CD4-positive, alpha-beta T cell (primary cell): ENCODE data around the gene PROCR. TPM values are rescaled to one million over a fixed set of nuclear protein-coding genes. Genes with fewer than 3 reads are reported as not detected.
A peak's percentile ranks its signal among the peaks of the same experiment; 100 is the strongest.

Experiments
- ATAC-seq: fragments of 200-7000 bp; cut with Tn5 transposase; one replicate; pipeline ENCODE4 v1.10.0; 2022; ENCODE audit warnings: mild to moderate bottlenecking; ENCODE audit not compliant: poor library complexity
- CTCF ChIA-PET: fragments of 350-600 bp; sonication (Branson Sonifier 250); formaldehyde crosslinking; loops from one replicate; lab custom pipeline; 2021; ENCODE audit warnings: antibody characterized with exemption, inconsistent platforms; lab: Charles Lee
- POLR2A ChIA-PET: fragments of 350-600 bp; sonication (Branson Sonifier 250); formaldehyde crosslinking; loops from one replicate; lab custom pipeline; 2021; ENCODE audit warnings: antibody characterized with exemption, inconsistent platforms; lab: Charles Lee
- DNase-seq, 14 experiments: peaks; one replicate each; pipeline ENCODE4 v3.0.0-alpha.2; 2013 to 2020; ENCODE audit warnings: mixed read lengths in 2 of 14
- H3K27ac ChIP-seq, 2 donors: one replicate each; pipeline versions ENCODE4 v1.5.1 to v1.7.0; 2013; ENCODE audit warnings: low read length in 2 of 2, low read depth in 1 of 2, mild to moderate bottlenecking in 1 of 2
- H3K27me3 ChIP-seq, 2 experiments: 1 replicate in 1 of 2; 2 replicates in 1 of 2; pipeline versions ENCODE4 v1.6.1 to v1.7.0; 2013; ENCODE audit warnings: low read length in 2 of 2, control low read depth in 1 of 2, mild to moderate bottlenecking in 1 of 2, moderate library complexity in 1 of 2; ENCODE audit not compliant: insufficient read depth in 2 of 2, control insufficient read depth in 1 of 2
- H3K36me3 ChIP-seq: one replicate; pipeline ENCODE4 v1.6.1; 2013; ENCODE audit warnings: low read length, control low read depth; ENCODE audit not compliant: insufficient read depth
- H3K4me1 ChIP-seq: one replicate; pipeline ENCODE4 v1.6.1; 2013; ENCODE audit warnings: low read length, control low read depth; ENCODE audit not compliant: insufficient read depth
- H3K4me3 ChIP-seq: one replicate; pipeline ENCODE4 v1.5.1; 2013; ENCODE audit warnings: mild to moderate bottlenecking, low read length, moderate library complexity
- H3K9me3 ChIP-seq, 2 experiments: 1 replicate in 1 of 2; 2 replicates in 1 of 2; pipeline versions ENCODE4 v1.6.1 to v1.7.0; 2013; ENCODE audit warnings: low read length in 2 of 2, mild to moderate bottlenecking in 2 of 2, control low read depth in 1 of 2, moderate library complexity in 1 of 2; ENCODE audit not compliant: control insufficient read depth in 1 of 2, insufficient read depth in 1 of 2
- H3K27ac Mint-ChIP-seq: one replicate; pipeline ENCODE4 v1.8.0; 2020; ENCODE audit warnings: mixed read lengths
- H3K27me3 Mint-ChIP-seq: one replicate; pipeline ENCODE4 v1.8.0; 2021; ENCODE audit warnings: mixed read lengths
- H3K36me3 Mint-ChIP-seq: one replicate; pipeline ENCODE4 v1.8.0; 2021; ENCODE audit warnings: low read depth, mixed read lengths
- H3K4me1 Mint-ChIP-seq: one replicate; pipeline ENCODE4 v1.8.0; 2021; ENCODE audit warnings: low read depth, mixed read lengths
- H3K4me3 Mint-ChIP-seq: one replicate; pipeline ENCODE4 v1.8.0; 2020; ENCODE audit warnings: mild to moderate bottlenecking, mixed read lengths
- H3K9me3 Mint-ChIP-seq: one replicate; pipeline ENCODE4 v1.8.0; 2020; ENCODE audit warnings: mixed read lengths
- CTCF ChIP-seq: fragments of 200-600 bp; IDR thresholded peaks from one replicate; pipeline ENCODE4 v1.8.0; 2022; ENCODE audit warnings: antibody characterized with exemption, mild to moderate bottlenecking
- intact Hi-C, 2 experiments: fragments of 100-400 bp; cut with DNase I in 1 of 2; cut with micrococcal nuclease in 1 of 2; formaldehyde crosslinking; loops; one replicate each; pipeline versions ENCODE4 v1.15.1 to v1.9.0; 2023 to 2025; cut with DNase I, micrococcal nuclease
- total RNA-seq, 174 experiments: library from RNA in 2 of 174; stranded (reverse) in 2 of 174; gene quantifications; one replicate each; pipeline ENCODE4 v1.2.3 and lab custom pipeline; 2021 to 2026

Gene PROCR
- total RNA-seq, 2 experiments from 2014 or later: 0.33 to 0.61 TPM

- no peaks in the 10 kb centered on the region for H3K36me3 Mint-ChIP-seq
- ATAC-seq (no peak), DNase-seq (no peak)
- Histone ChIP-seq H3K4me3 (peak overlapping the region; percentile 36), H3K27me3 (no peaks in the 10 kb centered on the region), H3K27ac (no peak overlapping the region), H3K9me3 (no peaks in the 10 kb centered on the region), H3K4me1 (peaks cover 12% of the 10 kb centered on the region), H3K36me3 (no peaks in the 10 kb centered on the region)
- no peaks in the 10 kb centered on the region for H3K27me3 Mint-ChIP-seq
- POLR2A ChIA-PET: no interaction called here
- H3K4me3 Mint-ChIP-seq: no peak overlapping the region
- H3K9me3 Mint-ChIP-seq: no peaks in the 10 kb centered on the region
- TF ChIP-seq CTCF: no peak
- intact Hi-C loops: no loop called here
- H3K4me1 Mint-ChIP-seq: peaks cover 17% of the 10 kb centered on the region
- CTCF ChIA-PET: no interaction called here
- no peak overlapping the region for H3K27ac Mint-ChIP-seq
Measured at GRCh38 chr20:35171438-35171752, 477 bp upstream of the PROCR start.

- Mint-ChIP-seq H3K27ac (no peak overlapping the region), H3K36me3 (no peaks in the 10 kb centered on the region), H3K4me1 (peaks cover 17% of the 10 kb centered on the region), H3K9me3 (no peaks in the 10 kb centered on the region), H3K27me3 (no peaks in the 10 kb centered on the region), H3K4me3 (no peak overlapping the region)
- Histone ChIP-seq H3K27ac (no peak overlapping the region), H3K4me1 (peaks cover 12% of the 10 kb centered on the region), H3K36me3 (no peaks in the 10 kb centered on the region), H3K4me3 (peak overlapping the region; percentile 36), H3K9me3 (no peaks in the 10 kb centered on the region), H3K27me3 (no peaks in the 10 kb centered on the region)
- ChIA-PET CTCF (no interaction called here), POLR2A (no interaction called here)
- intact Hi-C loops: no loop called here
- DNase-seq (no peak), ATAC-seq (no peak)
- no peak for TF ChIP-seq CTCF
Measured at GRCh38 chr20:35172434-35172806, 548 bp downstream of the PROCR start.

DNA sequence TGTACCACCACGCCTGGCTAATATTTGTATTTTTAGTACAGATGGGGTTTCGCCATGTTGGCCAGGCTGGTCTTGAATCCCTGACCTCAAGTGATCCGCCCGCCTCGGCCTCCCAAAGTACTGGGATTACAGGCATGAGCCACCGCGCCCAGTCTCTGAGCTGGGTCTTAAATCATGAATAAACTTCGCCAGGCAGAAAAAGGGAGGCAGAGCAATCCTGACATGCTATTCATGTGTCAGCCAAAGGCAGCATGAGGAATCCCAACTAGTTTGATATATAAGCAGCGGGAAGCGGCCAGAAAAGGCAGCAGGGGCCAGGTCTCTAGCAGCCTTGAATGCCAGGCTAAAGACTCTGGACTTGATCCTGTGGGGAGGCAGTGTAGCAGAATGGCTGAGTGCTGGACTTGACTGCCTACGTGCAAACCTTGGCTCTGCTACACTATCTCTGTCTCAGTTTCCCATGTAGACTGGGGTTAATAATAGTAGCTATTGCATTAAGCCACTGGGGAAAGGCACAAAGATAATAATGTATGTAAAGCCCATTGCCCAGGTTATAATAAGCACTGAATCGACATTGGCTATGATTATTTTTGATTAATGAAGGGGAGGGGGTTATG lies 1.8 kb downstream of the PROCR start:
- Mint-ChIP-seq H3K4me1 (peaks cover 17% of the 10 kb centered on the region), H3K27me3 (no peaks in the 10 kb centered on the region), H3K36me3 (peaks cover 4% of the 10 kb centered on the region), H3K4me3 (no peak overlapping the region), H3K9me3 (no peaks in the 10 kb centered on the region), H3K27ac (no peak overlapping the region)
- no peak overlapping the region for H3K4me3 ChIP-seq
- no peak overlapping the region for H3K27ac ChIP-seq
- H3K4me1 ChIP-seq: peaks cover 12% of the 10 kb centered on the region
- ChIA-PET CTCF (no interaction called here), POLR2A (interaction anchor here (0.6 kb wide), 1 partner anchor 105 kb away, joined by 3 read pairs; no protein-coding TSS in a partner anchor)
- H3K9me3 ChIP-seq: no peaks in the 10 kb centered on the region
- intact Hi-C loops: no loop called here
- ATAC-seq: no peak
- DNase-seq: no peak
- no peak for TF ChIP-seq CTCF
- no peaks in the 10 kb centered on the region for H3K27me3 ChIP-seq
- no peaks in the 10 kb centered on the region for H3K36me3 ChIP-seq
